ENCODE data around the gene FRMD4B. TPM values are rescaled to one million over a fixed set of nuclear protein-coding genes. Genes with fewer than 3 reads are reported as not detected.
A peak's percentile ranks its signal among the peaks of the same experiment; 100 is the strongest.

Gene FRMD4B
- total RNA-seq, 4 donors from 2014 or later = 10.5 to 22.0 (median 14.8) TPM

GRCh38 chr3:69319652-69320051, 66.2 kb downstream of the FRMD4B start:
- no peak for DNase-seq (ENCODE audit: extremely low spot score)
- intact Hi-C loops (cut with DNase I) = no loop called here
- no peaks in the 10 kb centered on the region for H3K36me3 ChIP-seq
- no peak overlapping the region for H3K27ac ChIP-seq (replicated peaks in 1 of 4)
- no peaks in the 10 kb centered on the region for H3K27me3 ChIP-seq
- WGBS = 87% methylated on average over 4 of the region's 4 CpGs
- peaks cover 0 to 11% (median 0%) of the 10 kb centered on the region in 4 donors for H3K4me1 ChIP-seq
- no peaks in the 10 kb centered on the region for H3K9me3 ChIP-seq
- TF ChIP-seq CTCF (IDR thresholded peaks at IDR 0.05) (no peak), POLR2A (IDR thresholded peaks at IDR 0.05; ENCODE audit: low read depth) (no peak), POLR2AphosphoS5 (IDR thresholded peaks at IDR 0.05) (no peak), EP300 (IDR thresholded peaks at IDR 0.05) (no peak)
- H3K4me3 ChIP-seq = no peak overlapping the region

DNA sequence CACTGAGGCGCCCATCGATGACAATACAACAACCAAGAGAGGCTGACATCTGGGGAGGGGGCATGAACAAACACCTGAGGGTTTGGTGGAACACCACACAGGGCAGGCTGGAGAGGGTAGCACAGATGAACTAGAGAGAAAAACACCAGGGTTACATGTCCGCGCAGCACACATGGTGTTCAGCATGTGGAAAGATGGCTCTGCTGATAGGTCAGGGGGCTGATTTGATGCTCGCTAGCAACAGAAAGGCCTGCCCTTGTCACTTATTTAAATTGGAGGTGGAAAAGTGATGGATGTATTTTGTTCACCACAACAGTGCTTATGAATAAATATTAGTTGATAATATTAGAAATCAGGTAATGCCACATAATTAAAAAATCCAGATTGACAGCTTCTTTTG, 67.5 kb downstream of the FRMD4B start:
- no peak overlapping the region for H3K27ac ChIP-seq (replicated peaks in 1 of 4)
- 93% methylated on average over 5 of the region's 5 CpGs for WGBS
- intact Hi-C loops (cut with DNase I) = no loop called here
- DNase-seq (ENCODE audit: extremely low spot score) = no peak
- H3K9me3 ChIP-seq = no peaks in the 10 kb centered on the region
- no peaks in the 10 kb centered on the region for H3K36me3 ChIP-seq
- H3K27me3 ChIP-seq = no peaks in the 10 kb centered on the region
- H3K4me3 ChIP-seq = no peak overlapping the region
- peaks cover 0 to 11% (median 0%) of the 10 kb centered on the region in 4 donors for H3K4me1 ChIP-seq
- no peak for TF ChIP-seq CTCF (IDR thresholded peaks at IDR 0.05)
- no peak for TF ChIP-seq POLR2AphosphoS5 (IDR thresholded peaks at IDR 0.05)
- TF ChIP-seq POLR2A (IDR thresholded peaks at IDR 0.05; ENCODE audit: low read depth) = no peak
- no peak for TF ChIP-seq EP300 (IDR thresholded peaks at IDR 0.05)

DNA sequence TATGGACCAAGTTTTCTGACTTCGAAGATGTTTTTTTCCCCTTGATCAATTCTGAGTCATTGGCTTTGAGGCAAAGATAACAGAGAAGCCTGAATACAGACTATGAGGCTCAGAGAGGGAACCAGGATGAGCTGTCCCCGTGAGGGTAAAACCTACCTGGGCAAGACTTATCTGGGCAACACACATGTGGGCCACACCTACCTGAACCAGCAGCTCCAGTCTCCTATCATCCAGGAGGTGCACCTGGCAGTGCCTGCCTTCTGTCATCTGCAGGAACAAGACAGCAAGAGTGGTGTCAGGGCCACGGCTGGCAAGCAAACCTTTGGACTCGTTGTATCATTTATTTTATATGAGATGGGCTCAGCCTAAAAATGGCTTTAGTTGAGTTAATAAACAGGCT, 72.6 kb downstream of the FRMD4B start:
- Histone ChIP-seq H3K27ac (replicated peaks in 1 of 4) (no peak overlapping the region), H3K4me3 (no peak overlapping the region), H3K9me3 (no peaks in the 10 kb centered on the region), H3K27me3 (no peaks in the 10 kb centered on the region), H3K36me3 (no peaks in the 10 kb centered on the region), H3K4me1 (no peaks in the 10 kb centered on the region)
- DNase-seq (ENCODE audit: extremely low spot score) = no peak
- TF ChIP-seq POLR2A (IDR thresholded peaks at IDR 0.05; ENCODE audit: low read depth) (no peak), POLR2AphosphoS5 (IDR thresholded peaks at IDR 0.05) (no peak), CTCF (IDR thresholded peaks at IDR 0.05) (no peak), EP300 (IDR thresholded peaks at IDR 0.05) (no peak)
- intact Hi-C loops (cut with DNase I) = no loop called here
- 80% methylated on average over 4 of the region's 4 CpGs for WGBS

DNA sequence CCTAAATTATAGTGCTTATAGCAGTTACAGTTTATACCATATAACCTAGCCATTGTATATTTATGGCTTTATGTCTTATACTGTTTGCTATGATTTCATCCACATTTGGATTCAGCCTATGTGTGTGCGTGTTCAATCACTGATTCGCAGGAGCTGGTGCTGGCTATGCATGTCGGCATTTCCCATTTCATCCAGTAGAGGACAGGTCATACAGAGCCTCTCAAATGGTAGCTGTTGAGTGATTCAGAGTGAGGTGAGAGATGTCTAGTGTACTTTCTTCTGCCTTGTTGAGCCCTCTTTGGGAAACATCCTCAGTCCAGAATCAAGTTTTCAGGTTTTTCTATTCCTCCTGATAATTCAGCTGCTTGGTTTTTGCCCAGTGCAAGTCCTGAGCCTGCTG, 76.1 kb downstream of the FRMD4B start:
- H3K4me3 ChIP-seq = no peak overlapping the region
- peak; percentile 27 to 46 (median 39) for TF ChIP-seq CTCF (IDR thresholded peaks at IDR 0.05)
- no peak for TF ChIP-seq POLR2AphosphoS5 (IDR thresholded peaks at IDR 0.05)
- no peak for TF ChIP-seq EP300 (IDR thresholded peaks at IDR 0.05)
- intact Hi-C loops (cut with DNase I) = loop anchor here (5.0 to 10.0 kb wide), 3 partner anchors 115 to 362 kb away; partner anchors contain the start of gene LMOD3
- peaks cover 5 to 14% (median 9%) of the 10 kb centered on the region in 4 donors for H3K4me1 ChIP-seq
- H3K9me3 ChIP-seq = no peaks in the 10 kb centered on the region
- no peak overlapping the region for H3K27ac ChIP-seq (replicated peaks in 1 of 4)
- no peaks in the 10 kb centered on the region for H3K27me3 ChIP-seq
- no peaks in the 10 kb centered on the region for H3K36me3 ChIP-seq
- 52% methylated on average over 3 of the region's 3 CpGs for WGBS
- no peak for DNase-seq (ENCODE audit: extremely low spot score)

All from esophagus muscularis mucosa (tissue), 4 donors.